RWPE2 (cell line): ENCODE results near the gene GPD1L.

Source experiments
- ATAC-seq: fragments of 200-7000 bp; cut with Tn5 transposase; 3 replicates; pipeline ENCODE4 v1.9.1; 2021; ENCODE audit warnings: low read depth
- DNase-seq: peaks from one replicate; pipeline ENCODE4 v3.0.0-alpha.2; 2020; ENCODE audit warnings: low spot score
- H3K27ac ChIP-seq: fragments of 450-650 bp; 2 replicates; pipeline ENCODE4 v1.5.1; 2017; ENCODE audit warnings: mild to moderate bottlenecking; ENCODE audit not compliant: poor library complexity, severe bottlenecking
- H3K27me3 ChIP-seq: fragments of 250-450 bp; sonication (Bioruptor Pico); 2 replicates; pipeline ENCODE4 v1.5.1; 2021; ENCODE audit warnings: mild to moderate bottlenecking, moderate library complexity; ENCODE audit not compliant: insufficient read depth, poor library complexity, severe bottlenecking
- H3K36me3 ChIP-seq: fragments of 250-450 bp; sonication (Bioruptor Pico); 2 replicates; pipeline ENCODE4 v1.5.1; 2020; ENCODE audit warnings: low read depth, mild to moderate bottlenecking, moderate library complexity
- H3K4me1 ChIP-seq: fragments of 250-450 bp; sonication (Bioruptor Pico); 2 replicates; pipeline ENCODE4 v1.5.1; 2021; ENCODE audit warnings: mild to moderate bottlenecking, moderate library complexity; ENCODE audit not compliant: insufficient read depth, poor library complexity, severe bottlenecking
- H3K4me3 ChIP-seq: fragments of 250-450 bp; sonication (Bioruptor Pico); 2 replicates; pipeline ENCODE4 v1.5.1; 2021; ENCODE audit warnings: mild to moderate bottlenecking, moderate library complexity; ENCODE audit not compliant: severe bottlenecking
- H3K9me3 ChIP-seq: fragments of 250-450 bp; sonication (Bioruptor Pico); 2 replicates; pipeline ENCODE4 v1.5.1; 2021; ENCODE audit warnings: mild to moderate bottlenecking, moderate library complexity; ENCODE audit not compliant: severe bottlenecking
- CTCF ChIP-seq: fragments of 450-650 bp; IDR thresholded peaks from one replicate; pipeline ENCODE4 v1.5.1; 2017; ENCODE audit warnings: mild to moderate bottlenecking, moderate library complexity; ENCODE audit not compliant: poor library complexity, severe bottlenecking

GPD1L gene

DNA sequence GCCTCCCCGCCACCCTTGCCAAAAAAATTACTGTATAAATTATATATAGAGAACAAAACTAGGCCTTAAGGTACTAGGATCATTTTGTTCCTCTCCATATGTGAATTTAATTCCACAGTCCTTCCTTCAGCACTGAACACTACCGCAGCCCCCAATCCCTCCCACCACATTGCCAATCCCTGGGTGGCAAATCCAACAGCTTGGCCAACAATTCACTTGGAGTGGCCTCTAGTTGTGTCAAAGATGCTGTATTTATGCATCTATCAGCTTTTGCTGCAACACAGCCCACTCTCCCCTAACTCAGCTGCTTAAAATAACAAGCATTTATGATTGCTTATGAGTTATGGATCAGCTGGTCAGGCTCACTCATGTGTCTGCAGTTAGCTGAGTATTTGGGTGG, 18.6 kb downstream of the GPD1L start:
- Histone ChIP-seq H3K4me1 (no peaks in the 10 kb centered on the region), H3K27me3 (no peaks in the 10 kb centered on the region), H3K4me3 (no peak overlapping the region), H3K36me3 (no peaks in the 10 kb centered on the region), H3K27ac (no peak overlapping the region), H3K9me3 (no peaks in the 10 kb centered on the region)
- no peak for ATAC-seq
- no peak for DNase-seq
- TF ChIP-seq CTCF, result no peak

- Histone ChIP-seq H3K4me3 (no peak overlapping the region), H3K27me3 (no peaks in the 10 kb centered on the region), H3K36me3 (no peaks in the 10 kb centered on the region), H3K27ac (no peak overlapping the region), H3K4me1 (no peaks in the 10 kb centered on the region), H3K9me3 (no peaks in the 10 kb centered on the region)
- no peak for ATAC-seq
- TF ChIP-seq CTCF, result no peak
- DNase-seq, result no peak
These were observed 20.0 kb downstream of the GPD1L start for GRCh38 chr3:32126305-32127015.

DNA sequence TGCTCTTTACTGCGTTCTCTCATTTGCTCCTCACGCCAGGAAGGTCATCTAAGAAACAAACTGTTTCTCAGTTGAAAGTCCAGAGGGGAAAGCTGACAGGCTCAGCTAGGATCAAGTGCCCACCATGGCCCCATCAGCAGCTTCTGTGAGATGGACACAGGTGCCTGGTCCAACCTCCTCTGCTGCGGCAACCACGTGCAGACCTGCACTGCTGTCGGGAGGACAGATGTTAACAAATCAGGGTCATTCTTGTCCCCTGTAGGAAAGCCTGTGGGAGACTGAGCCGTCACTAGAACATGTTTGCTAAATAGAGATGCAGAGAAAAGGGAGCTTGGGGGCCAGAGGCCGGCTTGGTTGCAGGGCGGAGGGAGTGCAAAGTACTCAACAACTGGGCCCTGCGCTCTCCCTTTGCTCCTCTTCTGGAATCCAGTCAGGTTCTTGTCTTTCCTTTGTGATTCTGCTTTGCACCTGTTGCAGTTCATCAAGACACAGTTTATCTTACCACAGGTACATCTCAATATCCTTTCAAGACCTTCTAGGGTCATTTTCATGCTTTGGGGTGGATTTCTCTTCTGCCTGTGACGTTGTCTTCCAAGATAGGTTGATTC, 20.9 kb downstream of the GPD1L start:
- no peaks in the 10 kb centered on the region for H3K36me3 ChIP-seq
- ATAC-seq, result no peak
- TF ChIP-seq CTCF, result no peak
- no peaks in the 10 kb centered on the region for H3K9me3 ChIP-seq
- H3K4me1 ChIP-seq, result peaks cover 3% of the 10 kb centered on the region
- no peaks in the 10 kb centered on the region for H3K27me3 ChIP-seq
- no peak overlapping the region for H3K27ac ChIP-seq
- no peak for DNase-seq
- no peak overlapping the region for H3K4me3 ChIP-seq

DNA sequence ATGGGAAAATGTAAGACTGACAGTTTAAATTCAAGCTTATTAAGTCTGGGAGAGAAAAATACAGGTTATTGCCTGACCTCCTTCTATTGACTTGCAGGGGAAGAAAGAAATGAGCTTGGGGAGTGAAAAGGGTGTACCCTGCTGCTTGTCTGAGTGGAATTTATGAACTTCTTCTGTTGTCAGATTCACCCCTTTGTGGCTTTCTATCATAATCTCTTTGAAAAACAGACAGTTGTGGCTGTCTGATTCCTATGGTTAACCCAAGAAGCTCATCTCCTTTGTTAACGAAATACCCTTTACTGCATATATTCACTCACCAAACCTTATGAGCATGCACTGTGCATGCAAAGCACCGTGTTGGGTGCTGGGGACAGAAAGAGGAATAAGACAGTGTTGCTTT, 22.5 kb downstream of the GPD1L start:
- no peak overlapping the region for H3K4me3 ChIP-seq
- H3K27ac ChIP-seq, result no peak overlapping the region
- H3K36me3 ChIP-seq, result no peaks in the 10 kb centered on the region
- H3K4me1 ChIP-seq, result peaks cover 6% of the 10 kb centered on the region
- DNase-seq (no peak), ATAC-seq (no peak)
- TF ChIP-seq CTCF, result no peak
- no peaks in the 10 kb centered on the region for H3K9me3 ChIP-seq
- no peaks in the 10 kb centered on the region for H3K27me3 ChIP-seq

DNA sequence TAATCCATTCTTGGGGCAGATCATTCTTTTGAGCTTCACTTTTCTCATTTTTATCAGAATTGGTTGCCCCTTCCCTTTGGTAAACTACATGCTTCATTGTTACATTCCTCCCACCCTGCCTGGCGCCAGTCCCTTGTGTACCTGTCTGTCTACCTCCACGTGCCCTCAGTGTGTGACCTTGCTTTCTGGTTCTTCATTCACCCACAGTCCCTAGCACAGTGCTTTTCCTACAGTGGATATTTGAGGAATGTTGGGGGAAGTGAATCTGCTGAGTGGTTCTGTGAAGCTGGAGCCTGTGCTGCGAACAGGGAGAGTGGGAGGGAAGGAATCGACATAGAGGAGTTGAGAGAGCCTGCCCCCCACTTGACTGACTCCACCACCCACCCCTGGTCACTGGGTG, 23.4 kb downstream of the GPD1L start:
- Histone ChIP-seq H3K36me3 (no peaks in the 10 kb centered on the region), H3K4me1 (peaks cover 6% of the 10 kb centered on the region), H3K27ac (no peak overlapping the region), H3K9me3 (no peaks in the 10 kb centered on the region), H3K27me3 (no peaks in the 10 kb centered on the region), H3K4me3 (no peak overlapping the region)
- no peak for ATAC-seq
- no peak for TF ChIP-seq CTCF
- no peak for DNase-seq
